Activated gamma-delta T cell (primary cell): ENCODE results near the gene ADAMTS16.

Experiments used
- DNase-seq: peaks from one replicate; lab custom pipeline; 2025; lab: John Stamatoyannopoulos, UW

Gene ADAMTS16

DNA sequence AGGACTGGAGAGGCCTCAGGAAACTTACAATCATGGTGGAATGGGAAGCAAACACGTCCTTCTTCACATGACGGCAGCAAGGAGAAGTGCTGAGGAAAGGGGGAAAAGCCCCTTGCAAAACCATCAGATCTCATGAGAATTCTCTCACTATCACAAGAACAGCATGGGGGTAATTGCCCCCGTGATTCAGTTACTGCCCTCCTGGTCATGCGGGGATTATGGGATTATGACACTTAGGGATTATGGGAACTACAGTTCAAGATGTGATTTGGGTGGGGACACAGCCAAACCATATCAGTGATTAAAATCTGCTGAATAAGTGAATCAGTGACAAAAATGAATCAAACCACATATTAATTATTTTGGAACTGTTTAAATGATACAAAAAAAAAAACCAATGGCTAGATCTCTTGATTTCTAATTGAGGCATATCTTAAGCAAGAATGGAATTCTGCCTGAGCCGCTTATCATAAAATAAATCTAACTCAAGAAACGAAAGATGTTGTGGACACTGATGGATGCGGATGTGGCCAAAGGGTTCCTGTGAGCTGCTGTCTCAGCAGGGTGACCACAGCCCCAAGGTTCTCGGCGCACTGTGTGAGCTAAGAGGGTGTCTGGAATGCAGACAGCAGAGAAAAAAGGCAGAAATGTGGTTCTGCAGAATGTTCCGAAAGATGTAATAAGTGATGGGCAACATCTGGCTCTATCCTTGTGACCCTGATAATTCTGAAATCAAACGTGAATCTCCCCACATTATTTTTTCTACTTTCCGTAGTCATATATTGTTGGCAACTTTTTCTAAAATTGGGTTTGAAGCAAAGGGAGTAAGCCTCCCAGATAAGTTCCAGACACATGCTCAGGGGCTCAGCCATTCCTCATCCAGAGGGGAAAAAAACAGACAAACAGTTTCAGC, 175.2 kb downstream of the ADAMTS16 start:
- DNase-seq: no peak

DNA sequence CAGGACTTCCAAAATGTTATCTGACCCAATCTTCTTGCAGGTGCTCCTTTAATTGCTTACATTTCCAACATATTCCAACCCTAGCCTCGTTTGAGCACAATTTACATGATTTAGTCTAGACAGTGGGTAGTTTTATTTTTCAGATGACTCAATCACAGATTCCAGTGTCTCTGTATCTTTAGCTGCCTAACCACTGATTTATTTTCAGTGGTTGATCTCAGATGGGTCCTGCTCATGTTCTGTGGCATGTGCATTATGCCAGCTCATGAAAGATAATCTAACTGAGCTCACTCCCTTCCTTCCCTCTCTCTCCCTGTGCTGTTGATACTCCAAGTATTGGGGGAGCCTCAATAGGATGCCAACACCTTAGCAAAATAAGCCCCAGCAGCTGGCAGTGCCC, 176.2 kb downstream of the ADAMTS16 start:
- DNase-seq: no peak

DNA sequence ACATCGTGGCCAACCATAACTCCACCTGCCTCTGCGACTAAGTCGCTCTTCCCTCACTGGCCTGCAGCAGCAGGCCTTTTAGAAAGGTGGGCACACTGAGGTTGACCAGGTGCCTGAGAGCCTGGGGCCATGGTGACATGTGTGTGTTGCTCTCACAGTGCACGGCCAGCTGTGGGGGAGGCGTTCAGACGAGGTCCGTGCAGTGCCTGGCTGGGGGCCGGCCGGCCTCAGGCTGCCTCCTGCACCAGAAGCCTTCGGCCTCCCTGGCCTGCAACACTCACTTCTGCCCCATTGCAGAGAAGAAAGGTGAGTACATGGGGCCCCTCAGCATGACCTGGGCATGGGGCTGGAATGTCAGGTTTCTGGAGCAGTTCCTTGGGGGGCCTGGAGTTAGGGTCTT, 177.8 kb downstream of the ADAMTS16 start:
- no peak for DNase-seq

DNA sequence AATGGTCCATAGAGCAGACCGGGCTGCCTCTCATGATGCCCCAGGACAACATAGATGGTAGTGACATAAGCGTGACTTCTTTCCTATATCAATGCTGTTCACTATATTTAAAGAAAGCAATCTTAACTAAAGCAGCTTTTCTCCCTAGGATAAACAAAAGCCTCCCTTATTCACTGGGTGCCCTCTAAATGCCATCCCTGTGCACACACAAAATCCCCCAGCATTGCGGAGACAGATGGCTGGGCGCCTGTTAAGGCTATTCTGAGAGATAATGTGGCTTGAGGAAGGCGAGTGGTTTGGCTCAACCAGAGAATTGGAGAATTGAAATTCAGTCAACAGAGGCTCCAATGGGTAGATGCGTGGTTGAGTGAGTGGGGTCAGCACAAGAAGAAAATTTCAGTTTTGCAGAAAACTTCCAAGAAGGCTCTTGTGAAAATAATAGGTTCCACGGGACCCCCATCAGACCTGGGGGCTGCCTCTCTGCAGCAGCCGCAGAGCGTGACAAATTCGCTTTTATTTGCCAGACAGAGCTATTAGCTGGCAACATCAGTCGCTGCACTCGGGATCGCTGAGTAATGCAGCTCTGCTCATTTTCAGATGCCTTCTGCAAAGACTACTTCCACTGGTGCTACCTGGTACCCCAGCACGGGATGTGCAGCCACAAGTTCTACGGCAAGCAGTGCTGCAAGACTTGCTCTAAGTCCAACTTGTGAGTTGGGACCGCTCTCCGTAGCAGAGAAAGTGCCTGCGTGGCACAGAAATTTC, 178.5 kb downstream of the ADAMTS16 start:
- DNase-seq: no peak

GRCh38 chr5:5320062-5320805, 180.1 kb downstream of the ADAMTS16 start:
- DNase-seq: no peak

DNA sequence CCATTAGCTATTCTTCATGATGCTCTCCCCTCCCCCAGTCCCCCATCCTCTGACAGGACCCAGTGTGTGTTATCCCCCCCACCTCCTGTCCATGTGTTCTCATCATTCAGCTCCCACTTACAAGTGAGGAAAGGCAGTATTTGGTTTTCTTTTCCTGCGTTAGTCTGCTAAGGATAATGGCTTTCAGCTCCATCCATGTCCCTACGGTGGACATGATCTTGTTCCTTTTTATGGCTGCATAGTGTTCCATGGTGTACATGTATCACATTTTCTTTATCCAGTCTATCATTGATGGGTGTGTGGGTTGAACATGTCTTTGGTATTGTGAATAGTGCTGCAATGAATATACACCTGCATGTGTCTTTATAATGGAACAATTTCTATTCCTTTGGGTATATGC, 181.0 kb downstream of the ADAMTS16 start:
- no peak for DNase-seq

GRCh38 chr5:5323551-5323950, 183.4 kb downstream of the ADAMTS16 start:
- no peak for DNase-seq

DNA sequence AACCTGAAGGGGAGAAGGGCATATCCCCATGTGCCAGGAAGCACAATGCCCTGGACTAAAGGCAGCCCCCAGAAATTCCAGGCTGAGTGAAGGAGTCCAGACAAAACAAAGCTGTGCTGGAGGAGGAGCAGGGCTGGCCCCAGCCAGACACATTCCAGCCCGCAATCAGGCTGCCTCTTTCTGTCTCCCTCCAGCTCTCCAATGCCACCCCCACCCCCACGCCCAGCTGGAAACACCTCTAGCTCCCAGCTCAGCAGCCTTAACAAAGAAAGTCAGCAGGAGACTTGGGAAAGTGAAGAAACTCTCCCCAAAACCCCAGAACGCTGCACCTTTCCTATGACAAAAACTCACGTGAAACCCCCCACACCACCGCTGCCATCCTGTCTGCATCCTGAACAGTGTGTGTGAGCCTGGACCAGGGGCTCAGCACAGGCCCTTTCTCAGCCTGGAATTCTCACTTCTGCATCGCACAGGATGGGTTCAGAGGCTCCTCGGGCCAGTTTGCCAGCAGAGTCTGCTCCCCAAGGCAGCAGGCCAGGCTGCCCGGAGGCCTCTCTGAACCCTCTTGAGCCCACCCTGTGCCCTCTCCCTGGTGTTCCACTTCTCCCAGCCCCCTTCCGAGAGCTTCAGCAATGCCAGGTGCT, 186.1 kb downstream of the ADAMTS16 start:
- DNase-seq: no peak

- no peak for DNase-seq
Measured at GRCh38 chr5:5327126-5327525, 187.0 kb downstream of the ADAMTS16 start.

GRCh38 chr5:5330728-5331452, 190.8 kb downstream of the ADAMTS16 start:
- no peak for DNase-seq

GRCh38 chr5:5331848-5332247, 191.7 kb downstream of the ADAMTS16 start:
- DNase-seq: no peak

GRCh38 chr5:5332287-5332686, 192.2 kb downstream of the ADAMTS16 start:
- DNase-seq: no peak

- no peak for DNase-seq
Measured at GRCh38 chr5:5335107-5335506, 195.0 kb downstream of the ADAMTS16 start.

GRCh38 chr5:5335700-5336264, 195.7 kb downstream of the ADAMTS16 start:
- no peak for DNase-seq

GRCh38 chr5:5339257-5339656, 199.1 kb downstream of the ADAMTS16 start:
- DNase-seq: no peak

- no peak for DNase-seq
Measured at GRCh38 chr5:5340206-5340729, 200.1 kb downstream of the ADAMTS16 start.

DNA sequence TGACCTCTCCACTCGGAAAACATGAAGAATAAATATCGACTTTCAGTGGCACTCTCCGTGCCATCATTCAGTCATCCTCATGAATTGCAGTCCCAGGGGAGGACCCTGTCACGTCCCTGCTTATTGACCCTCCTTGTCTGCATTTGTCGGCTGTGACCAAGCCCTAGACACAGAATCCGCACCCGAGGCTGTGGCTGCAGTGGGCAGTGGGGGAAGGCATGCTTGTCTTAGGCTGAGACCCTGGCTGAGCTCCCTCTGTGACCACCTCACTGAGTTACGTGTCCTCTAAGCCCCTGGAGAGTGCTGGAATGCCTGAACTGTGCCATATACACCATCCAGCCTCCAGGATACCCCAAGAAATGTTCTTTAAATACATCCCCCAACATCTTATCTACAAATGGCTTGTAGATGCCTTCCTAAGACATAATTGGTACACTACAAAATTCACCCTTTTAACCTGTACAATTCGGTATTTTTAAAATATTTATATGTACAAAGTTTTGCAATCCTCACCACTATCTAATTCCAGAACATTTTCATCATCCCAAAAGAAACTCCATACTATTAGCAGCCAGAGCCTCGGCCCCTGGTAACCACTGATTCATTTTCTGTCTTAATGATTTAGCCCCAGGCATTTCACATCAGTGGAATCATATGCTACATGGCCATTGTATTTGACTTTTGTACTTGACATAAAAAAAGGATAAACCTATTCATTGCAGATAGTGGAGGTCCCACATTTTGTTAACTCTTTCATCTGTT, 201.6 kb downstream of the ADAMTS16 start:
- DNase-seq: no peak

DNA sequence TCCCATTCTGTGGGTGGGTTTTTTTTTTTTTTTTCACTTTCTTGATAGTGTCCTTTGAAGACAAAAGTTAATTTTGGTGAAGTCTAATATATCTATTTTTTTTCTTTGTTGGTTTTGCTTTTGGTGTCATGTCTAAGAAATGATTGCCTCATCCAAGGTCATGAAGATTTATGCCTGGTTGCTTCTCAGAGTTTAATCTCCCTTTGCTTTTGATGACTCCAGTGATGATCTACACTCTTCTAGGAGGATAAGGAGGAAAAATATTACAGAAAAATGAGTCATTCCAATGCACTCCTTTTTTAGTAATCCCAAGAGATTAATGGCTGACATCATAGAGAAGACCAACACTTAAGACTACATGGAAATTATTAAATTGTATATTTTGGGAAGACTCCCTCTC, 202.7 kb downstream of the ADAMTS16 start:
- no peak for DNase-seq

GRCh38 chr5:5343568-5343967, 203.4 kb downstream of the ADAMTS16 start:
- no peak for DNase-seq

GRCh38 chr5:5344051-5344571, 204.0 kb downstream of the ADAMTS16 start:
- DNase-seq: no peak
